CD4-positive, alpha-beta T cell (primary cell): ENCODE results near the gene CCDC28A. TPM values are rescaled to one million over a fixed set of nuclear protein-coding genes. Genes with fewer than 3 reads are reported as not detected.

ENCODE experiments used
- ATAC-seq: fragments of 200-7000 bp; cut with Tn5 transposase; one replicate; pipeline ENCODE4 v1.10.0; 2022; ENCODE audit warnings: mild to moderate bottlenecking; ENCODE audit not compliant: poor library complexity
- CTCF ChIA-PET: fragments of 350-600 bp; sonication (Branson Sonifier 250); formaldehyde crosslinking; loops from one replicate; lab custom pipeline; 2021; ENCODE audit warnings: antibody characterized with exemption, inconsistent platforms; lab: Charles Lee
- POLR2A ChIA-PET: fragments of 350-600 bp; sonication (Branson Sonifier 250); formaldehyde crosslinking; loops from one replicate; lab custom pipeline; 2021; ENCODE audit warnings: antibody characterized with exemption, inconsistent platforms; lab: Charles Lee
- DNase-seq, 14 experiments: peaks; one replicate each; pipeline ENCODE4 v3.0.0-alpha.2; 2013 to 2020; ENCODE audit warnings: mixed read lengths in 2 of 14
- H3K27ac ChIP-seq, 2 donors: one replicate each; pipeline versions ENCODE4 v1.5.1 to v1.7.0; 2013; ENCODE audit warnings: low read length in 2 of 2, low read depth in 1 of 2, mild to moderate bottlenecking in 1 of 2
- H3K27me3 ChIP-seq, 2 experiments: 1 replicate in 1 of 2; 2 replicates in 1 of 2; pipeline versions ENCODE4 v1.6.1 to v1.7.0; 2013; ENCODE audit warnings: low read length in 2 of 2, control low read depth in 1 of 2, mild to moderate bottlenecking in 1 of 2, moderate library complexity in 1 of 2; ENCODE audit not compliant: insufficient read depth in 2 of 2, control insufficient read depth in 1 of 2
- H3K36me3 ChIP-seq: one replicate; pipeline ENCODE4 v1.6.1; 2013; ENCODE audit warnings: low read length, control low read depth; ENCODE audit not compliant: insufficient read depth
- H3K4me1 ChIP-seq: one replicate; pipeline ENCODE4 v1.6.1; 2013; ENCODE audit warnings: low read length, control low read depth; ENCODE audit not compliant: insufficient read depth
- H3K4me3 ChIP-seq: one replicate; pipeline ENCODE4 v1.5.1; 2013; ENCODE audit warnings: mild to moderate bottlenecking, low read length, moderate library complexity
- H3K9me3 ChIP-seq, 2 experiments: 1 replicate in 1 of 2; 2 replicates in 1 of 2; pipeline versions ENCODE4 v1.6.1 to v1.7.0; 2013; ENCODE audit warnings: low read length in 2 of 2, mild to moderate bottlenecking in 2 of 2, control low read depth in 1 of 2, moderate library complexity in 1 of 2; ENCODE audit not compliant: control insufficient read depth in 1 of 2, insufficient read depth in 1 of 2
- H3K27ac Mint-ChIP-seq: one replicate; pipeline ENCODE4 v1.8.0; 2020; ENCODE audit warnings: mixed read lengths
- H3K27me3 Mint-ChIP-seq: one replicate; pipeline ENCODE4 v1.8.0; 2021; ENCODE audit warnings: mixed read lengths
- H3K36me3 Mint-ChIP-seq: one replicate; pipeline ENCODE4 v1.8.0; 2021; ENCODE audit warnings: low read depth, mixed read lengths
- H3K4me1 Mint-ChIP-seq: one replicate; pipeline ENCODE4 v1.8.0; 2021; ENCODE audit warnings: low read depth, mixed read lengths
- H3K4me3 Mint-ChIP-seq: one replicate; pipeline ENCODE4 v1.8.0; 2020; ENCODE audit warnings: mild to moderate bottlenecking, mixed read lengths
- H3K9me3 Mint-ChIP-seq: one replicate; pipeline ENCODE4 v1.8.0; 2020; ENCODE audit warnings: mixed read lengths
- CTCF ChIP-seq: fragments of 200-600 bp; IDR thresholded peaks from one replicate; pipeline ENCODE4 v1.8.0; 2022; ENCODE audit warnings: antibody characterized with exemption, mild to moderate bottlenecking
- intact Hi-C, 2 experiments: fragments of 100-400 bp; cut with DNase I in 1 of 2; cut with micrococcal nuclease in 1 of 2; formaldehyde crosslinking; loops; one replicate each; pipeline versions ENCODE4 v1.15.1 to v1.9.0; 2023 to 2025; cut with DNase I, micrococcal nuclease
- total RNA-seq, 174 experiments: library from RNA in 2 of 174; stranded (reverse) in 2 of 174; gene quantifications; one replicate each; pipeline ENCODE4 v1.2.3 and lab custom pipeline; 2021 to 2026

The CCDC28A gene
- total RNA-seq, 2 experiments from 2014 or later = 36.9 to 37.2 TPM

- DNase-seq = no peak
- POLR2A ChIA-PET = no interaction called here
Observed at GRCh38 chr6:138817799-138818198, 44.2 kb downstream of the CCDC28A start.

GRCh38 chr6:138818496-138819194 is 45.1 kb downstream of the CCDC28A start:
- Mint-ChIP-seq H3K4me3 (no peak overlapping the region), H3K9me3 (no peaks in the 10 kb centered on the region), H3K27ac (no peak overlapping the region), H3K4me1 (peaks cover 6% of the 10 kb centered on the region), H3K27me3 (no peaks in the 10 kb centered on the region), H3K36me3 (no peaks in the 10 kb centered on the region)
- ChIA-PET CTCF (no interaction called here), POLR2A (no interaction called here)
- Histone ChIP-seq H3K36me3 (no peaks in the 10 kb centered on the region), H3K9me3 (no peaks in the 10 kb centered on the region), H3K27me3 (no peaks in the 10 kb centered on the region), H3K27ac (no peak overlapping the region), H3K4me3 (no peak overlapping the region), H3K4me1 (no peaks in the 10 kb centered on the region)
- DNase-seq = no peak
- no peak for ATAC-seq
- intact Hi-C loops = loop anchor here in 1 of 2 experiments (5.0 to 10.0 kb wide), 2 partner anchors 236 to 404 kb away; no protein-coding TSS in a partner anchor
- TF ChIP-seq CTCF = no peak

More at GRCh38 chr6:138817799-138818198, 44.2 kb downstream of the CCDC28A start:
- Histone ChIP-seq H3K36me3 (no peaks in the 10 kb centered on the region), H3K9me3 (no peaks in the 10 kb centered on the region), H3K27ac (no peak overlapping the region), H3K27me3 (no peaks in the 10 kb centered on the region), H3K4me3 (no peak overlapping the region), H3K4me1 (no peaks in the 10 kb centered on the region)
- no peak overlapping the region for H3K4me3 Mint-ChIP-seq
- no peaks in the 10 kb centered on the region for H3K9me3 Mint-ChIP-seq
- H3K27me3 Mint-ChIP-seq = no peaks in the 10 kb centered on the region
- no peak for ATAC-seq
- H3K4me1 Mint-ChIP-seq = peaks cover 6% of the 10 kb centered on the region
- H3K36me3 Mint-ChIP-seq = no peaks in the 10 kb centered on the region
- no peak for TF ChIP-seq CTCF
- no peak overlapping the region for H3K27ac Mint-ChIP-seq
- intact Hi-C loops = loop anchor here (2.0 to 10.0 kb wide), 3 partner anchors 169 to 405 kb away; no protein-coding TSS in a partner anchor
- CTCF ChIA-PET = no interaction called here

- H3K4me1 Mint-ChIP-seq = peaks cover 6% of the 10 kb centered on the region
- H3K27me3 Mint-ChIP-seq = no peaks in the 10 kb centered on the region
- no peak overlapping the region for H3K4me3 Mint-ChIP-seq
- no peaks in the 10 kb centered on the region for H3K36me3 Mint-ChIP-seq
- TF ChIP-seq CTCF = no peak
- CTCF ChIA-PET = no interaction called here
- H3K27ac Mint-ChIP-seq = no peak overlapping the region
- intact Hi-C loops = no loop called here
- DNase-seq = no peak
- Histone ChIP-seq H3K36me3 (no peaks in the 10 kb centered on the region), H3K27ac (no peak overlapping the region), H3K9me3 (no peaks in the 10 kb centered on the region), H3K4me3 (no peak overlapping the region), H3K27me3 (no peaks in the 10 kb centered on the region), H3K4me1 (peaks cover 5% of the 10 kb centered on the region)
- POLR2A ChIA-PET = no interaction called here
- no peaks in the 10 kb centered on the region for H3K9me3 Mint-ChIP-seq
- no peak for ATAC-seq
Observed at GRCh38 chr6:138821519-138821918, 48.0 kb downstream of the CCDC28A start.
